GM10248 (cell line): ENCODE results near the gene CNTROB.

ENCODE experiments used
- CTCF ChIA-PET: fragments of 300-600 bp; sonication (Branson Sonifier 250); formaldehyde crosslinking; extraction: SDS; loops from one replicate; lab custom pipeline; 2021; ENCODE audit warnings: antibody characterized with exemption; lab: Yijun Ruan, JAX
- POLR2A ChIA-PET: fragments of 350-650 bp; sonication (Branson Sonifier 250); formaldehyde crosslinking; extraction: SDS; loops from one replicate; lab custom pipeline; 2020; ENCODE audit warnings: antibody characterized with exemption; lab: Yijun Ruan, JAX
- DNase-seq: peaks from one replicate; pipeline ENCODE4 v3.0.0; 2012; ENCODE audit errors: extremely low spot score
- CTCF ChIP-seq: IDR thresholded peaks from 2 replicates; pipeline ENCODE4 v1.5.1; 2012; ENCODE audit warnings: mild to moderate bottlenecking, low read depth; ENCODE audit errors: extremely low read depth, missing control alignments, control extremely low read depth

CNTROB gene

DNA sequence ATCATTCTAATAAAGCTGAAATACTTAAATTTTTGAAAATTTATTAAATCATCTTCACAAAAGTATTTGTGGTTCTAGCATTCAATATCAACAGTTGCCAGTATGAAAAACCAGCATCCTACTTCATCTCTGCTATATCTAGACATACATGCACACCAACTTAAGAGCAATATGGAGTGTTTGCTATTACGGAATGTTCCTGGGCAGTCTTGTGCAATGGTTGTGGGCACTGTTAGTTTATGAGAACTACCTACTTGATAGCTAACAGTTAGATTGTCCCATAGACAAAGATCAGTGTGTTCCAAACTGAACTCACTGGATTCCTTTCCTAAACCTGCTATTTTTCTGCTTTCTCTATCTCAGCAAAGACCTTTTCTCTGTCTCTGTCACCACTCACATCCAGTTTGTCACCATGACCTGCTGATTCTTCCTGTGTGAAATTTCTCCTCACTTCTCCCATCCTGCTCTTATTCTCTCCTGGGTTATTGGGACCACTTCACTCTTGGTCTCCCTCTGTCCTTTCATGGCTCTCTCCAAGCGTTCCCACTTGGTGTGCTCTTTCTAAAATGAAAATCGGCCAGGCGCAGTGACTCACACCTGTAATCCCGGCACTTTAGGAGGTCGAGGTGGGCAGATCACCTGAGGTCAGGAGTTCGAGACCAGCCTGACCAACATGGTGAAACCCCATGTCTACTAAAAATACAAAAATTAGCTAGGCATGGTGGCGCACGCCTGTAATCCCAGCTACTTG lies 27.7 kb downstream of the CNTROB start:
- ChIA-PET CTCF (no interaction called here), POLR2A (no interaction called here)
- no peak for DNase-seq
- TF ChIP-seq CTCF = no peak

- POLR2A ChIA-PET = no interaction called here
- TF ChIP-seq CTCF = no peak
- CTCF ChIA-PET = no interaction called here
- DNase-seq = no peak
These were observed 29.4 kb downstream of the CNTROB start for GRCh38 chr17:7961421-7961820.

GRCh38 chr17:7967751-7968150 lies 35.7 kb downstream of the CNTROB start:
- no peak for TF ChIP-seq CTCF
- ChIA-PET POLR2A (no interaction called here), CTCF (no interaction called here)
- no peak for DNase-seq

DNA sequence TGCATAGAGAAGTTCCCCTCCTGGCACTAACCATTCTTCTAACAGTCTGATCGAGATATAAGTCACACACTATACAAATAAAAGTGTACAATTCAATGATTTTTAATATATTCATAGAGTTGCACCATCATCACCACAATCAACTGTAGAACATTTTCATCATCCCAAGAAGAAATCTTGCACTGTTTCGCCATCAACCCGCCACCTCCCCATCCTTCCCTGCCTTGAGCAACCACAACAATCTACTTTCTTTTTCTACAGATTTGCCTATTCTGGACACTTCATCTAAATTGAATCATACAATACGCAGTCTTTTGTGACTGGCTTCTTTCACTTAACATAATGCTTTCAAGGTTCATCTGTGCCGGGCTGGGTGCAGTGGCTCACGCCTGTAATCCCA lies 37.4 kb downstream of the CNTROB start:
- POLR2A ChIA-PET = no interaction called here
- no peak for DNase-seq
- CTCF ChIA-PET = no interaction called here
- no peak for TF ChIP-seq CTCF

GRCh38 chr17:7971651-7972050 lies 39.6 kb downstream of the CNTROB start:
- no peak for TF ChIP-seq CTCF
- ChIA-PET POLR2A (no interaction called here), CTCF (interaction anchor here (0.7 to 6.9 kb wide), 3 partner anchors 16 to 60 kb away, joined by 3 to 51 read pairs (median 3); no protein-coding TSS in a partner anchor)
- DNase-seq = no peak

GRCh38 chr17:7972131-7972785 lies 40.3 kb downstream of the CNTROB start:
- CTCF ChIA-PET = interaction anchor here (1.0 to 6.9 kb wide), 4 partner anchors 11 to 102 kb away, joined by 3 to 51 read pairs (median 4); no protein-coding TSS in a partner anchor
- no peak for DNase-seq
- POLR2A ChIA-PET = no interaction called here
- no peak for TF ChIP-seq CTCF
